HG02870 (cell line): Measurements from ENCODE around the gene TIMM8A.
"Not testable (repeated sequence)": the region's sequence is repeated elsewhere in the genome, so short reads cannot be mapped to it uniquely, and the experiment has no call there.

Experiments
- ATAC-seq: cut with Tn5 transposase; IDR thresholded peaks from one replicate; pipeline ENCODE4 v1.9.1; 2021; ENCODE audit warnings: mild to moderate bottlenecking, moderate library complexity; ENCODE audit not compliant: unreplicated experiment

TIMM8A gene

GRCh38 chrX:101360390-101360789 lies 11.8 kb upstream of the TIMM8A start:
- no peak for ATAC-seq

GRCh38 chrX:101359966-101360365 lies 11.4 kb upstream of the TIMM8A start:
- no peak for ATAC-seq

- ATAC-seq = peak; percentile 65
Measured at GRCh38 chrX:101357166-101357795, 8.7 kb upstream of the TIMM8A start.

- ATAC-seq = peak; percentile 4
Measured at GRCh38 chrX:101349193-101349562, 636 bp upstream of the TIMM8A start.

- no peak for ATAC-seq
Measured at GRCh38 chrX:101347859-101348451, 587 bp downstream of the TIMM8A start.

GRCh38 chrX:101337776-101338271 lies 10.7 kb downstream of the TIMM8A start:
- no peak for ATAC-seq

- ATAC-seq = not testable (repeated sequence)
Measured at GRCh38 chrX:101334310-101334709, 14.2 kb downstream of the TIMM8A start.

- ATAC-seq = not testable (repeated sequence)
Measured at GRCh38 chrX:101326600-101326999, 21.9 kb downstream of the TIMM8A start.

- ATAC-seq = no peak
Measured at GRCh38 chrX:101303790-101304189, 44.8 kb downstream of the TIMM8A start.
